ENCODE data around the gene CDK12. TPM values are rescaled to one million over a fixed set of nuclear protein-coding genes. Genes with fewer than 3 reads are reported as not detected.

Gene CDK12
- total RNA-seq, 1 donor, result 43.9 TPM

DNA sequence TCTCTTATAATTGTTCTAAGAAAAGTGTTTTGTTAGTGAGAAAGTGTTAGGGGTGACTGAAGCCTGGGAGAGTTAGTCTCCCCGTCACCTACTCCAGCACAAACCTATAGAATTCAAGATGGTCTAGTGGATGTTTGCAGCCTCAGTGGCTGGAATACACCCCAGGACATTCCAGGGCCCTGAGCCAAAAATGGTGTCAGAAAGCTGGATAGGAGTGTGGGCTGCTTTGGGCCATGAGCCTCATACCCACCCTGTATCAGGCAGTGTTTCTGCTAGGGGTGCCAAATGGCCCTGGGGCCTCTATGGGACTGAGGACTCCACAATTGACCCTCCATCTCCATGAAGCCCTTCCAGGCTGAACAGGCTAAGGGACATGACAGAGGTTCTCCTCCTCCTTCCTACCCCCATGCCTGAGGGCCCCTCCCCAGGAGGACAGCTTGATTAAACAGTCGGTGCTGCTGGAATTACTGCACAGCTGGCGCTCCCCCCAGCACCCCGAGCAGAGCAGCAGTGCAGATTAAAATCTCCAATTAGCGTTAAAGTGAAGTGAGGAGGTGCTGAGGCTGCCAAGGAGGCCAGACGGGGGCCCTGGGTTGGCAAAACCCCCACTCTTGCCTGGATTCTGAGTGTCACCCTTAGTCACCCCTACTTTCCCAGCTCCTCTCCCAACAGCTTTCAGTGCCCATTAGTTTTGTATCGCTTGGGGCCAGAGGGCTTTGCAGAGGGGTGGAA, 87.4 kb downstream of the CDK12 start:
- no peak overlapping the region for H3K4me3 ChIP-seq (ENCODE audit: low read depth, low read length)
- peak; percentile 31 for DNase-seq (ENCODE audit: low read depth)
- TF ChIP-seq, protein P1, sequence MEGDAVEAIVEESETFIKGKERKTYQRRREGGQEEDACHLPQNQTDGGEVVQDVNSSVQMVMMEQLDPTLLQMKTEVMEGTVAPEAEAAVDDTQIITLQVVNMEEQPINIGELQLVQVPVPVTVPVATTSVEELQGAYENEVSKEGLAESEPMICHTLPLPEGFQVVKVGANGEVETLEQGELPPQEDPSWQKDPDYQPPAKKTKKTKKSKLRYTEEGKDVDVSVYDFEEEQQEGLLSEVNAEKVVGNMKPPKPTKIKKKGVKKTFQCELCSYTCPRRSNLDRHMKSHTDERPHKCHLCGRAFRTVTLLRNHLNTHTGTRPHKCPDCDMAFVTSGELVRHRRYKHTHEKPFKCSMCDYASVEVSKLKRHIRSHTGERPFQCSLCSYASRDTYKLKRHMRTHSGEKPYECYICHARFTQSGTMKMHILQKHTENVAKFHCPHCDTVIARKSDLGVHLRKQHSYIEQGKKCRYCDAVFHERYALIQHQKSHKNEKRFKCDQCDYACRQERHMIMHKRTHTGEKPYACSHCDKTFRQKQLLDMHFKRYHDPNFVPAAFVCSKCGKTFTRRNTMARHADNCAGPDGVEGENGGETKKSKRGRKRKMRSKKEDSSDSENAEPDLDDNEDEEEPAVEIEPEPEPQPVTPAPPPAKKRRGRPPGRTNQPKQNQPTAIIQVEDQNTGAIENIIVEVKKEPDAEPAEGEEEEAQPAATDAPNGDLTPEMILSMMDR (IDR thresholded peaks at IDR 0.05; ENCODE audit: insufficient read depth, low read length), result no peak

DNA sequence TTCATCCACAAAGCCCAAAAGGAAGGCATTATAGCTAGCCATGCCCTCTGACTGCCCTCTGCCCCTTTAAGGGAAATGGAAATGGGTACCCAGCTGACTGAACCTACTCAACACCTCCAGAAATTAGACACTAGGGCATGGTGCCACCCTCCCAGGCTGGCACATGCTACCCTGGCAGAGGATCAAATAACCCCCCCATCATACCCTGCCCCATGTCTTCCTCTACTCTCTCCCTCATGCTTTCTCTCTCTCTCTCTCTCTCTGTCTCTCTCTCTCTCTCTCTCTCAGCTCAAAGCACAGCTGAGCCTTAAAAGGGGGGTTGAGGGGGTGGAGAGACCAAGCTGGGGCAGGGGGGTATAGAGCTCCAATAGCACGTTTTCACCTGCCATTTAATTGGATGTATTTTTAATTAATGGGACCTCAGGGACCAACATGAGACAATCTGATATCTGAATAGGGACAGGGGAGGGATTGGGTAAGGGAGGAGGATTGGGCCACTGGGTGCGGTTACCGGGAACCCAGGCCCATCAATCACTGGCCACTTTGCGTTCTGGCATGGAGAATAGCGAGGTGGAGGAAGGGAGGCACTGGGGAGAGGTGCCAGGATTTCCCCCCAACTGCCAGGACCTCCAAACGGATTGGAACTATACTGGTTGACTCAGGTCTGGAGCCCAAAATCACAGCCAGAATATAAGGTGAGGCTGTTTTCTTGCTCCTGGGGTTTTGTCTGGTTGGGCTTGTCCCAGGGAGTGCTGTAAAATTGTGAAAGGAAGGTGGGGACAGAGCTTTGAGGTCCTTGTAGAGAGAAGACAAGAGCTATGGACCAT, 88.7 kb downstream of the CDK12 start:
- no peak overlapping the region for H3K4me3 ChIP-seq (ENCODE audit: low read depth, low read length)
- DNase-seq (ENCODE audit: low read depth), result no peak
- TF ChIP-seq, protein P1 (IDR thresholded peaks at IDR 0.05; ENCODE audit: insufficient read depth, low read length), result no peak

DNA sequence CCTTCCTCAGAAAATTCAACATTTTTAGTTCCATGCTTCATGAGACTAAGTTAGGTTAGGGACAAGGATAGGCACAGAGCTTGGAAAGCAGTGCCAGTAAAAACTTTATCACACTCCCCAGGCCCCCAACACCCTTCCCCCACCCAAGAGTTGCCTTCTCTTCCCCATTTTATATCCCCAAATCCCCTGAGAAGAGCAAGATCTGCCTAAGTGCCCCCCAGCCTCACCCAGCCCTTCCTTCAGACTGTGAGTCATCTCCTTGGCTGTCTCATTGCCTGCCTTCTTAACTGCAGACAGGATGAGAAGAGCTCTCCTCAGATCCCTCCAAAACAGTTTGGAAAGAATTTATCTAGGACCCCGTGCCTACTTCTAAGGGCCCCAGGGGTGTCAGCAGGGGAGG, 90.6 kb downstream of the CDK12 start:
- DNase-seq (ENCODE audit: low read depth), result peak; percentile 38
- no peak overlapping the region for H3K4me3 ChIP-seq (ENCODE audit: low read depth, low read length)
- TF ChIP-seq, protein P1 (IDR thresholded peaks at IDR 0.05; ENCODE audit: insufficient read depth, low read length), result no peak

DNA sequence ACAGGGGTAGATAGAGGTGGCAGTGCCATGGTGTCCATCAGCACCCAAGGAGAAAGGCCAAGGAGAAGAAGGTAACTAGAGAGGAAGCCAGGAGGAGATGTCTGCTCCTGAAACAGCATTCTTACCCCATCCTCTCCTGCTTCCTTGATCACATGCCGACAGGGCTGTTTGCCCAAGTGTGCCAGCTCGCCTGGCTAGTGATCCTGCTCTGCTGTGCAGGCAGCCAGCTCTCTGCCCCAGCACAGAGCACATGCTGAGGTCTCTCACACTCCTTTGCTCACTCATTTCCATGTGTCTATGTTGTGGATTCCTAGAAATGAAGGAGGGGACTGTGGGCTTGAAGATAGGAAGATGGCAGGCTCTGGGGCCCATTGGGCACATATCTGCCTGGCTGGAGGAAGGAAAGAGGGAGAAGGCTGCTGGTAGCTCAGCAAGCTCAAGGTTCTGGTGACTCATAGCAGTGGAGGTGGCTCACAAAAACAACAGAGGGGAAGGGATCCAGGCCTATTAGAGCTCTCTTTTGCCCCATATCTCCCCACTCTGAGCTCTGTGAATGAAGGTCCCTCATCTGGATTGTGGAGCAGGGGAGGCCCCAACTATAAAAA, 92.2 kb downstream of the CDK12 start:
- peak; percentile 52 for DNase-seq (ENCODE audit: low read depth)
- TF ChIP-seq, protein P1 (IDR thresholded peaks at IDR 0.05; ENCODE audit: insufficient read depth, low read length), result no peak
- no peak overlapping the region for H3K4me3 ChIP-seq (ENCODE audit: low read depth, low read length)

DNA sequence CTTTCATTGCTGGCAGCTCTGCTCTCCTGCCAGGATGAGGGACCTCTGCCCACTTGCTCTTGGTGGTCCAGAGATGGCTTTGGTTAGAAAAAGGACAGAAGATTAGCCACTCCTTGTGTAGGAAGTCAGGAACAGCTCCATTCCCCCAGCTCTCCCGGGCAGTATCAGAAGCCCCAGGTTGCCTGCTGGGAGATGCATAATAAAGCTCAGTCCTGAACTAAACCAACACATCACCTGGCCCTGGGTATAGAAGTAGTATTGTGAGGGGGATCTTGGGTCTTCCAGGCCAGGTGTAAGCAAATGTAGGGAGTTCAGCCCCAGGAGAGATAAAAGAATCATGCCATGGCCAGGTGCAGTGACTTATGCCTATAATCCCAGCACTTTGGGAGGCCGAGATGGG, 94.1 kb downstream of the CDK12 start:
- H3K4me3 ChIP-seq (ENCODE audit: low read depth, low read length), result no peak overlapping the region
- TF ChIP-seq, protein P1 (IDR thresholded peaks at IDR 0.05; ENCODE audit: insufficient read depth, low read length), result no peak

DNA sequence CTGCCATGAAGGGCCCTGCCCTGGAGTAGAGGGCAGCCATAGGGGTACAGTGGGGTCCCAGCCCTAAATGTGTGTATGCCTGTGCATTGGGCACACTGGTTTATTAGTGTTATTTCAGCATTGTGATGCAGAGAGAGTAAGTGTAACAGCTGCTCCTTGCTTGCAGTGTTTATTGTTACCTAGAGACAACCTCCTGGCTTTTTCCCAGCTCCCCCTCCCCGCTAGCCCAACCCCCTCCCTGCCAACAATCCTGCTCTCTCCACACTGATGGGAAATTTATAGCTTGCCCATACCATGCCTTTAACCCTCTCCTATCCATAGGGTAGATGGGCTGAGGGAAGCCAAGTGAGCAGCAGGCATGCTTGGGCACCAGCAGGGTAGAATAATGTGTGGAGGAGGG, 95.1 kb downstream of the CDK12 start:
- H3K4me3 ChIP-seq (ENCODE audit: low read depth, low read length), result no peak overlapping the region
- DNase-seq (ENCODE audit: low read depth), result no peak
- TF ChIP-seq, protein P1 (IDR thresholded peaks at IDR 0.05; ENCODE audit: insufficient read depth, low read length), result no peak

More for the DNA sequence above, 94.1 kb downstream of the CDK12 start:
- DNase-seq (ENCODE audit: low read depth), result no peak
